Smooth muscle cell of the pulmonary artery (primary cell): ENCODE data around the gene PHC1. TPM values are rescaled to one million over a fixed set of nuclear protein-coding genes. Genes with fewer than 3 reads are reported as not detected.

Experiments
- total RNA-seq: library from RNA; depleted of rRNA; stranded (reverse); fragments of >200 nt; gene quantifications from 2 replicates; pipeline ENCODE4 v1.2.3, GENCODE V29; 2014

PHC1 gene
- 22.3 and 36.1 TPM in 2 replicates for total RNA-seq

GRCh38 chr12:8914033-8914715 is at the start of gene PHC1:
PHC1 (plus strand) TSS chr12:8914509; CDS start chr12:8917678, 3,169 bp downstream.

GRCh38 chr12:8949342-8950220 is 35.3 kb downstream of the PHC1 start, which contains the start of gene M6PR:
M6PR (minus strand) TSS chr12:8949645; CDS start chr12:8946404, 3,241 bp downstream.

GRCh38 chr12:8989413-8989812 is 75.1 kb downstream of the PHC1 start, which contains the start of gene KLRG1:
KLRG1 (plus strand) TSS chr12:8989546; CDS start chr12:8989636, 90 bp downstream.

Other genes with a start within 250 kb of the PHC1 start
- gene RIMKLB, start 216.5 kb upstream of the PHC1 start, total RNA-seq: 17.1 and 29.8 TPM in 2 replicates
- gene A2ML1, start 91.9 kb upstream of the PHC1 start, total RNA-seq: 0.07 TPM in 1 of 2 replicates, not detected in the other
- 193 and 238 TPM in 2 replicates for gene M6PR, start 35.1 kb downstream of the PHC1 start, total RNA-seq
- 0.50 and 0.78 TPM in 2 replicates for gene KLRG1, start 75.0 kb downstream of the PHC1 start, total RNA-seq
- gene A2M, start 201.4 kb downstream of the PHC1 start, total RNA-seq: 4.2 and 19.2 TPM in 2 replicates